ENCODE measurements around the gene LRRN4.

The LRRN4 gene

DNA sequence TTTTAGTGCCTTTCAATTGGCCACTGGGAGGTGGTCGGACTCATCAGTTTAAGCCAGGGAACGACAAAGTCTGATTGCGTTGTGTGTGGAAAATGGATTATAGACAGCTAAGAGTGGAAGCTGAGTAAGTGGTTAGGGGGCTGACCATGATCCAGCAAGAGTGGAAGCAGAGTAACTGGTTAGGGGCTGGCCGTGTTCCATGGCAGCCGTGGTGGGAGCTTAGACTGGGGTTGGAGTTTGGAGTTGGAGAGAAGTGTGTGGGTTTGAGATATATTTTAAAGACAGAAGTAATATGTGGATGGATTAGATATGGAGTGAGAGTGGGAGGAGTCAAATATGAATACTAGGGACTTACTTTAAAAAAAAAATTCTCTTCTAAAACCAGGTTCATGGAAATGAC lies 41.7 kb downstream of the LRRN4 start:
- DNase-seq (ENCODE audit: low read depth) = no peak
- H3K4me3 ChIP-seq (ENCODE audit: control insufficient read depth, low read depth, low read length) = no peak overlapping the region
- TF ChIP-seq, protein P1, sequence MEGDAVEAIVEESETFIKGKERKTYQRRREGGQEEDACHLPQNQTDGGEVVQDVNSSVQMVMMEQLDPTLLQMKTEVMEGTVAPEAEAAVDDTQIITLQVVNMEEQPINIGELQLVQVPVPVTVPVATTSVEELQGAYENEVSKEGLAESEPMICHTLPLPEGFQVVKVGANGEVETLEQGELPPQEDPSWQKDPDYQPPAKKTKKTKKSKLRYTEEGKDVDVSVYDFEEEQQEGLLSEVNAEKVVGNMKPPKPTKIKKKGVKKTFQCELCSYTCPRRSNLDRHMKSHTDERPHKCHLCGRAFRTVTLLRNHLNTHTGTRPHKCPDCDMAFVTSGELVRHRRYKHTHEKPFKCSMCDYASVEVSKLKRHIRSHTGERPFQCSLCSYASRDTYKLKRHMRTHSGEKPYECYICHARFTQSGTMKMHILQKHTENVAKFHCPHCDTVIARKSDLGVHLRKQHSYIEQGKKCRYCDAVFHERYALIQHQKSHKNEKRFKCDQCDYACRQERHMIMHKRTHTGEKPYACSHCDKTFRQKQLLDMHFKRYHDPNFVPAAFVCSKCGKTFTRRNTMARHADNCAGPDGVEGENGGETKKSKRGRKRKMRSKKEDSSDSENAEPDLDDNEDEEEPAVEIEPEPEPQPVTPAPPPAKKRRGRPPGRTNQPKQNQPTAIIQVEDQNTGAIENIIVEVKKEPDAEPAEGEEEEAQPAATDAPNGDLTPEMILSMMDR (IDR thresholded peaks at IDR 0.05; ENCODE audit: control insufficient read depth, insufficient read depth, low read depth, low read length, missing control alignments) = no peak

DNA sequence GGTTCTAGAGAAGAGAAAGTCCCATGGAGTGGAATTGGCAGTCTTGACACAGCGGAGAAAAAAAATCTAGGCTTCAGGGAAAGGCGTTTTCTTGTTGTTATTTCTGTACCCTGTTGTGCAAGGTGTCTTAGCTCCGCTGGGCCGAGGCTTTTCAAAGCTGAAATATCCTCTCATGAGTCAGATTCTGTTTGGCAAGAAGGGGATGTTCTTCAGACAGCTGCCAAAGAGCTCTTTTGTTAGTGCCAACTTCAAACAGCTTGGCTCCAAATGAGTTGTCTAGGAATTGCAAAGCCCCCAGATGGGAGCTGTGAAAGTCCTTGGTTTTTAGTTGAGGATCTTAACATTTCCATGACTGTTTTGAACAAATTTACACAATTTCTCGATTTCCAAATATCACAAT lies 45.6 kb downstream of the LRRN4 start:
- no peak overlapping the region for H3K4me3 ChIP-seq (ENCODE audit: control insufficient read depth, low read depth, low read length)
- TF ChIP-seq, protein P1 (IDR thresholded peaks at IDR 0.05; ENCODE audit: control insufficient read depth, insufficient read depth, low read depth, low read length, missing control alignments) = no peak
- peak; percentile 87 for DNase-seq (ENCODE audit: low read depth)

DNA sequence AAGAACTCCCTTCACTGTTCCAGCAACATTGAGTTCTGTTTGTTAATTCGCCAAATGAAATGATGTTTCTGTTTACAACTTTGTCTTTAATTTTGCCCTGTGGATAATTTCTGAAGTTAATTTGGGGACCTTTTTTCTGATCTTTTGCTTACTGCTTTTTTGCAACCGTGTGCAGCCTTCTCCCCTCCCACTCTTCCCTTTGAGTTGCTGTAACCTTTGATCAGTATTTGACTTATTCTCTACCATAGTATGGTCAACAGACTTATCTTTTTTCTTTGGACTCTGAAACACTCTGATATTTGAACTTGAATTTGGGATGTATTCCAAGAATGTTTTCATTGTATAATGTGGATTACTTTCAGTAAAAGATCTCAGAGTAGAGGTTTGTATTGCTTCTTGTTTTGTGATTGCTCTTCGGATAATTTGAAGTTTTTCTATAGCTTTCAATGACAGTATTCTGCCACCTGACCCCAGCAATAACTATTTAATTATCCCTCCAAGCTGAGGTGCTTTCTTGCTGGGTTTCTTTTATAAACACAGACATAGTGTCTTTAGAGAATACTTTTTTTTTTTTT lies 46.2 kb downstream of the LRRN4 start:
- H3K4me3 ChIP-seq (ENCODE audit: control insufficient read depth, low read depth, low read length) = peak overlapping the region; percentile 73
- TF ChIP-seq, protein P1 (IDR thresholded peaks at IDR 0.05; ENCODE audit: control insufficient read depth, insufficient read depth, low read depth, low read length, missing control alignments) = no peak
- DNase-seq (ENCODE audit: low read depth) = no peak

DNA sequence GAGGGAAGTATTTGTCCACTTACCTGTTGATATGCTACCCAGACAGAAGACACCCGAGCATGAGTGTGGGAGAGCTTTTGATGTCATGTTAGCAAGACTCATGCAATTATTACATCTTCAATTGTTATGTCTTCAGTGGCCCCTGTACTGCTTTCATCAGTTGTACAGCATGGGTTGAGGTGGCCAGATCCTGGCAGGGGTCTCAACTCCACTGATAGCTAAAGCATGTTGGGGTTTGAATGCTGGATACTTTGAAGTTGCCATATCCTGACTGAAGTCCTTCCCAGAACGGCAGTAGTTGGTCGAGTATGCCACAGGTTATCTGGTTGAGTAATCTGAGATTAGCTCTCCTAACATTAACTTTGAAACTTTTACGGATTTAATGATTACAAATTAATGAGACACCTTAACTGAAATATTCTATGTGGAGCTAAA lies 46.7 kb downstream of the LRRN4 start:
- H3K4me3 ChIP-seq (ENCODE audit: control insufficient read depth, low read depth, low read length) = peak overlapping the region; percentile 73
- TF ChIP-seq, protein P1 (IDR thresholded peaks at IDR 0.05; ENCODE audit: control insufficient read depth, insufficient read depth, low read depth, low read length, missing control alignments) = no peak
- no peak for DNase-seq (ENCODE audit: low read depth)

DNA sequence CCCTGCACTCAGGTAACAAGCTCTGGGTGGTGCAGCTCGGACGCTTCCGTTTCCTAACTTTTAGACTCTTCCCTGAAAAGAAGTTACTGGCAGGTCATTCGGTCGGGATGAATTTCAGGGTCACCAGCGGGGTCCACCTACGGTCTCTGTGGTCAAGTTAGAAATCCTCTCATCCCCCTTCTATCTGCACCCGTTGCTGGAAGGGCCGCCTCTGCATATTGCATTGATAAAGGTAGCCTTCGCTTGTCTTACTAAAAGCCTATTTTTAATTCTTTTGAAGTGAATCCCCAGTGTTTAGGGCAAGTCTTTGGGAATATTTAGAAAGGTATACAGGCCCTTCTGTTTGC lies 47.3 kb downstream of the LRRN4 start:
- TF ChIP-seq, protein P1 (IDR thresholded peaks at IDR 0.05; ENCODE audit: control insufficient read depth, insufficient read depth, low read depth, low read length, missing control alignments) = no peak
- DNase-seq (ENCODE audit: low read depth) = no peak
- peak overlapping the region; percentile 73 for H3K4me3 ChIP-seq (ENCODE audit: control insufficient read depth, low read depth, low read length)

DNA sequence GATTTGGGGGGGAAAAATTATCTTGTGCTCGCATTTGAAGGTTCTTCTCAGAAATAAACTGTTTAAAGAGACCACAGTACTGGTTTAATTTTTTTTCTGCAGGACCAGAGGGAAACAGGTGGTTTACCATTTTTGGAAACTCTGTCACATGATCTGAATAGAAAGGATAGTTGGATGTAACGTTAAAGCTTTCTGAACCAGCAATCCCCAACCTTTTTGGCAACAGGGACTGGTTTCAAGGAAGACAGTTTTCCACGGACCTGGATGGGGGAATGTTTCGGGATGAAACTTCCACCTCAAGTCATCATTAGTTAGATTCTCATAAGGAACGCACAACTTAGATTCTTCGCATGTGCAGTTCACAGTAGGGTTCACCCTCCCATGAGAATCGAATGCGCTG lies 53.0 kb downstream of the LRRN4 start:
- H3K4me3 ChIP-seq (ENCODE audit: control insufficient read depth, low read depth, low read length) = no peak overlapping the region
- TF ChIP-seq, protein P1 (IDR thresholded peaks at IDR 0.05; ENCODE audit: control insufficient read depth, insufficient read depth, low read depth, low read length, missing control alignments) = no peak
- DNase-seq (ENCODE audit: low read depth) = no peak

DNA sequence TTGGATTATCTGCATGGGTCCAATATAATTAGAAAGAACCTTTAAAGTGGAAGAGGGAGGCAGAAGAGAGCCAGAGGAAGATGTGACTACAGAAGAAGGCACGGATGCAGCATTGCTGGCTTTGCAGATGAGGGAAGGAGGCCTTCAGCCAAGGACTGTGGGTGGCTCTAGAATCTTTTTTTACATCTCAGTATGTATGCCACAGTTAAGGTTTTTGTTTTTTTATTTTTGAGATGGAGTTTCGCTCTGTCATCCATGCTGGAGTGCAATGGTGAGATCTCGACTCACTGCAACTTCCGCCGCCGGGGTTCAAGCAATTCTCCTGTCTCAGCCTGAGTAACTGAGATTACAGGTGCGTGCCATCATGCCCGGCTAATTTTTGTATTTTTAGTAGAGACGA lies 54.1 kb downstream of the LRRN4 start:
- TF ChIP-seq, protein P1 (IDR thresholded peaks at IDR 0.05; ENCODE audit: control insufficient read depth, insufficient read depth, low read depth, low read length, missing control alignments) = no peak
- H3K4me3 ChIP-seq (ENCODE audit: control insufficient read depth, low read depth, low read length) = no peak overlapping the region
- no peak for DNase-seq (ENCODE audit: low read depth)
